Fibroblast of upper back skin (primary cell): ENCODE data around the gene CLDN11.
A peak's percentile ranks its signal among the peaks of the same experiment; 100 is the strongest.

Experiments used
- DNase-seq: peaks from one replicate; pipeline ENCODE4 v3.0.0-alpha.2; 2013

The CLDN11 gene

DNA sequence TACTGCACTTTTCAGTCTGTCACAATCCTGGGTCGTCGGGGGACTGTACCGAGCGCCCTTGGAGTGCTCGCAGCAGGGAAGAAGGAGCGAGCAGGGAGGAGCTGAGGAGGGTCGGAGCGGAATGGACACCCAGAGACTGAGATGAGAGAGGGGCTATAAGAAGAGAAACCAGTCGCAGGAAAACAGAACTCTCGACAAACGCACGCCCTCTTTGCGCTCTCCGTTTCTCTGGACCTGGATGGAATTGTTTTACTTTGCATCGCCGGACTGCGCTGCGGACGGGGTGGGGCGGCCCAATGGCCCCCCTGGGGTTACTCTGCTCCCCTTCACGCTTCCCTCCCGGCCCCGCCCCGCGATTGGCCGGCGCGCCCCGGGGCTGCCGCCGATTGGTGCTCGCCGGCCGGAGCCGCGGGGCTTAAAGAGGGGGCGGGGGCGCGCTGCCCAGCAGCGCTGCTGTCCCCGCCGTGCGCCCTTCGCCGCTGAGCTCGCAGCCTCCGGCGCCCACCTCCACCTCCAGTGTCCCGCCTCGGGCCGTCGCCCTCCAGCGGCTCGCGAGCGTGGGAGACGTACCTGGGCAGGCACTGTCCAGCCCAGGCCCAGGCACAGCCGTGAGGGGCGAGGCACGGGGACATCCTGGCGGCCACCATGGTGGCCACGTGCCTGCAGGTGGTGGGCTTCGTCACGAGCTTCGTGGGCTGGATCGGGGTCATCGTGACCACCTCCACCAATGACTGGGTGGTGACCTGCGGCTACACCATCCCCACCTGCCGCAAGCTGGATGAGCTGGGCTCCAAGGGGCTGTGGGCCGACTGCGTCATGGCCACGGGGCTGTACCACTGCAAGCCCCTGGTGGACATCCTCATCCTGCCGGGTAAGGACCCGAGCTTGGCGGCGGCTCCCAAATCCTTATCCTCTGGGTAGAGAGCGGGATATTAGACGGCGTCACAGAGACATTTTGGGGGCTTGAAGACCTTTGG is at the start of gene CLDN11:
CLDN11 (plus strand) TSS at position 447 of the 977 bp plus-strand sequence; CDS start at position 646, 199 bp downstream.
- peak; percentile 77 for DNase-seq

DNA sequence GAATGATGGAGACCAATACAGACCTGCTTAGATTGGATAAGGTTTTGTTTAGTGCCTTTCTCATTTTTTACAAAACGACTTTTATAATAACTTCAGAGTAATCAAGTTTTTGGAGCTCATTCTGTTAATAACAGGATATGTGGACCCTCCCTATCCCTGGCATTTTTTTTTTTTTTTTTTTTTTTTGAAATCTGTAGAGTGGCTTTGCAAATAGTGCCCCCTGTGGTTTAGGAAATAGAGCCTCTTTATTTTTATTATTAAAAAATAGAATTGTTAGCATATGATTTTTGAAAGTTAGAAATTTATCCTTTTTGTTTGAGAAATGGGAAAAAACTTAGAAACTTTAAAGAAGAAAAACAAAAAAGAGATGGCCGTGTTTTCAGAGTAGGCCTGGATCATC is 49.7 kb upstream of the CLDN11 start:
- no peak for DNase-seq

DNA sequence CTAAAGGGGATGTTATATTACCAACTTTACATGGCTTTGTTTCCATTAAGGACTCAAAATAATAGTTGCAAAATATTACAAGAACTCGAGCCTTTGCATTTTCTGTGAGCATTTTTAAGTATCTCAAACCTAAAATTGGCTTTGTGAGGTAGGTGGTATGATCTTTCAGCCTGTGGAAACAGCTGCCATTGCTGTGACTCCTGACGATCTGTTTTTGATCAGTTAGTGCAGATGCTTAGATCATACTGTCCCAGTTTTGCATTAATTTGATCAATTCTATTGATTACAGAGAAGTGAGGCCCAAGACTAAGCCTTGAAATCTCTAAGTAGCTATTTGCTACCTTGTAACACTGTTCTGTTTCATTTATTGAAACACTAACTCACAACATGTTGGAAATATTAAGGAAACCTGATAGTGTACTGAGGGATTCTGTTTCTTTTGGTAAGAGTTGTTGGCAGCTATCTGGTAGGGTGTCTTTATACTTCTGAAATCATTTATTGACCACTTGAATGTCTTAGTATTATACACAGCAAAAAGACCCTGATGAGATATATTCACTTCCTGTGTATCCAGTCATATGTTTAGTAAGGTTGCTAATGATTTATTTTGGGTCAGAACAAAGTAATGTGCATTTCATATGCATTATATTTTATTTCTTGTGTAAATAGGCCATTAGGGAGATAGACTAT is 46.3 kb upstream of the CLDN11 start:
- DNase-seq: no peak

DNA sequence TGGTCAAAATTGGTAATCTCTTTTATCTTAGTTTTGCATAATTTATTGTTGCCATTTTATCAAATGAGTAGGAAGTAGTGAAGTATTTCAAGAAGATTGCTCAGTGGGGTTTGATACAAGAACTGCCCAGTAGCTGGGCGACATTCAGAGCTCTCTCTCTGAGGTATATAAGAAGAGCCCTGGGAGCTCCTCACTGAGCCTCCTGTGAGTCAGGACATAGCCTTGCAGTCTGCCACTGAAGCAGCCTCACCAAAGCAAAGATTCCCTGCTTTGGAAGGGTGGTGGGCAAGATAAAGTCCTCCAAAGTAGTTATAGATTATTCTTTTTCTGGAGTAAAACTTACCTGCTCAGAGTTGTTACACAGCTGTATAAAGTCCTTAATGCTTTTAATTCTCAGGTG is 35.1 kb upstream of the CLDN11 start:
- peak; percentile 36 for DNase-seq

DNA sequence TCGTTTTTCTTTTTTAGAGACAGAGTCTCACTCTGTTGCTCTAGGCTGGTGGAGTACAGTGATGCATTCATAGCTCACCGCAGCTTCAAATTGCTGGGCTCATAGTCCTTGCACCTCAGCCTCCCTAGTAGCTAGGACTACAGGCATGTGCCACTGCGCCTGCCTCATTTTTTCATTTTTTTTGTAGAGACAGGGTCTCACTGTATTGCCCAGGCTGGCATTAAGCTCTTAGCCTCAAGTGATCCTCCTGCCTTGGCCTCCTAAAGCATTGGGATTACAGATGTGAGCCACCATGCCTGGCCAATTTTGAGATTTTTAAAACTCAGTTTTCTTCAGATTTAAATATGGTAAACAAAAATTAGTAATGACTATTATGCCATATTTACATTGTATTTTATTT is 32.2 kb upstream of the CLDN11 start:
- no peak for DNase-seq

DNA sequence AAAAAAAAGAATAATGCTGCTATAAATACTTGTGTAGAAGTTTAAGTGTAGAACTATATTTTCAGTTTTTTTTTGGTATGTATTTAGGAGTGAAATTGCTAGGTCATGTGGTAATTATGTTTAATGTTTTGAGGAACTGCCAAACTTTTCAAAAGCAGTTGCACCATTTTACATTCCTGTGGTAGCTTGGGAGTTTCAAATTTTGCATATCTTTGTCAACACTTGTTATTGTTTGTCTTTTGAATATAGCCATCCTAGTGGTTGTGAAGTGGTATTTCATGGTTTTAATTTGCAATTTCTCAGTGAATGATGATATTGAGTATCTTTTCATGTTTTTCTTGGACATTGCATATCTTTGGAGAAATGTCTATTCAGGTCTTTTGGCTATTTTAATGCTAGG is 30.7 kb upstream of the CLDN11 start:
- DNase-seq: peak; percentile 19

DNA sequence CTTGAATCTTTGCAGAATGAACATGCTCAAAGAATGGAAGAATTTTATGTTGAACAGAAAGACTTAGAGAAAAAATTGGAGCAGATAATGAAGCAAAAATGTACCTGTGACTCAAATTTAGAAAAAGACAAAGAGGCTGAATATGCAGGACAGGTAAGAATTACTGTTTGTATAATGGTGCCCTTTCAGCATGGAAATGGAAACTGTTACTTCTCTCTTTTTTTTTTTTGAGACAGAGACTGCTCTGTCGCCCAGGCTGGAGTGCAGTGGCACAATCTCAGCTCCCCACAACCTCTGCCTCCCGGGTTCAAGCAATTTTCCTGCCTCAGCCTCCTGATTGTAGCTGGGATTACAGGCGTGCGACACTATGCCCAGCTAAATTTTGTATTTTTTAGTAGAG is 27.6 kb upstream of the CLDN11 start:
- no peak for DNase-seq

DNA sequence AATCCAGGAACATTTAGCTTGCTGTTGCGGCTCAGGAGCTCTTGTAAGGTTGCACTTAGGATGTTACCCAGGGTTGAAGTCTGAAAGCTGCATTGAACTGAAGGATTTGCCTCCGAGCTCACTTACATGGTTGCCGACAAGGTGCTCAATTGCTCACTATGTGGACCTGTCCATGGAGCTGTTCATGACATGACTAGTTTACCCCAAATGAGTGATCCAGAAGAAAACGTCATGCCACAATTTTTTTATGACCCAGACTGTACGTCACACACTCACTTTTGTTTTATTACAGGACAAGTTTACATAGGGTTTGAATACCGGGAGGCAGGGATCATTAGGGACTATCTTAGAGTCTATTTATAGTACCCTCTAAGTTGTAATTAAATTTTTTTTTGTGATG is 21.0 kb upstream of the CLDN11 start:
- DNase-seq: no peak

DNA sequence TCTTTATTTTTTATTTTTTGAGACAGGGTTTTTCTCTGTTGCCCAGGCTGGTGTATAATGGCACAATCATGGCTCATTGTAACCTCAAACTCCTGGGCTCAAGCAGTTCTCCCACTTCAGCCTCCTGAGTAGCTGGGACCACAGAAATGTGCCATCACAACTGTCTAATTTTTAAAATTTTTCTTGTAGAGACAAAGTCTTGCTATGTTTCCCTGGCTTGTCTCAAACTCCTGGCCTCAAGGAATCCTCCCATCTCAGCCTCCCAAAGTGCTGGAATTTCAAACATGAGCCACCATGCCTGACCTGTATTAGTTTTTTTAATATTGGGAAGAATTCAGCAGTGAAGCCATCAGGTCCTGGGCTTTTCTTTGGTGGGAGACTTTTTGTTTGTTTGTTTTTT is 13.6 kb upstream of the CLDN11 start:
- no peak for DNase-seq

DNA sequence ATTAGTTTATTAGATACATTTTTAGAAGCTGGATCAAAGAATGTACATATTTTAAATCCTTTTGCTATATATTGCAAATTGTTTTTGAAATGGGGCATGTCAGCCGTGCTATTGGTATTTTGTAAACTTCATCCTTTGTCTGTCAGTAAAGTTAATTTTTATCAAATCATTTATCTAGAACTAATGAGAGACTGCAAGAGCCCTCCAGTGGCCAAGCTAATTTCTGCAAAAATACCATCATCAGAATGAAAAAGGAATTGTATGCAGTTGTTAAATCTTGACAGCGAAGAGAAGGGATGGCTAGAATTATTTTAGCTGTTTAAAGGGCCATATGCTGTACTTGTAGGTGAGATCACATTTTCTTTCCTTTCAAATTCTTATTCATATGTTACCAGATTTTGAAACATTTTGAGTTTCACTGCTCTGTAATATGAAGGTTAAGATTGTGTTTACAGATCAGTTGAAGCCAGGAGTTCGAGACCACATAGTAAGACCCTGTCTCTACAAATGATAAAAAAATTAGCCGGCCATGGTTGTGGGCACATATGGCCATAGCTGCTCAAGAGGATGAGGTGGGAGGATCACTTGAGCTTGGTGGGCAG is 8.1 kb upstream of the CLDN11 start:
- peak; percentile 32 for DNase-seq

DNA sequence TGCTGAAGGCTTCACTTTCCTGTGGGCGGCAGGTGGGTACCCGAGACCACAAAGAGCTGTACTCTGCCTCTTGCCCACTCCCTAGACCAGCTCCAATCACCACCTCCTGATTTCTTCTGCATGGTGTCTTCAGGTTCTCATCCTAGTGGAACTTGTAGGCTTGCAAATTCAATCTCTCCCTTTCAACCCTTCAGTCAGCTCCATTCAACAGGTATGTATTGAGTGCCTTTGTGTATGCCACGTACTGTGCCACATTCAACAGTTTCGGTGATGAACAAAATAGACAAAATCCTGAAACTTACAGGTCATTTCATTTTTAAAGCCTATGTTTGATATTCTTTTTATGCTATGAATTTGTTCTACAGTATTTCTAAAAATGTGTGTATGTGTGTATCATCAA is 5.4 kb upstream of the CLDN11 start:
- no peak for DNase-seq

DNA sequence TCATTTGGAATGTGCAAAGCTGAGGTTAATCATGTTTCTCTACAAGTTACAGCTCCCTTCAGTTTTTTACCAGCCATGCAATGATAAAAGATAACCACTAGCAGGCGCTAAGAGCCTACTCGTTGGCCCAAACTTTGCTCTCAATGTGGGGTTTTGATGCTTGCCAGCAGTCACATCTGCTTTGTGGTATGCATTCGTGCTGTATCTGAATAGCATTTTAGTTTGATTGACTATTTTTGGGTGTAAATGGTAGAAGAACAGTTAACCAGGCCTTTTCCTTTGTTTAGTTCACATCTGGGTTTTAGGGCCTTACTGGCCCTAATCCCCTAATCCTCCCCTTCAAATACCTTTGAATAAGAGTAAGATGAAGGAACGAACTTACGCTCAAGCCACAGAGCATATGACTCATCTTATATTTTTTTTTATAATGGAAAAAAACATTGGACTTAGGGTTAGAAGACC is 4.4 kb upstream of the CLDN11 start:
- DNase-seq: peak; percentile 95

DNA sequence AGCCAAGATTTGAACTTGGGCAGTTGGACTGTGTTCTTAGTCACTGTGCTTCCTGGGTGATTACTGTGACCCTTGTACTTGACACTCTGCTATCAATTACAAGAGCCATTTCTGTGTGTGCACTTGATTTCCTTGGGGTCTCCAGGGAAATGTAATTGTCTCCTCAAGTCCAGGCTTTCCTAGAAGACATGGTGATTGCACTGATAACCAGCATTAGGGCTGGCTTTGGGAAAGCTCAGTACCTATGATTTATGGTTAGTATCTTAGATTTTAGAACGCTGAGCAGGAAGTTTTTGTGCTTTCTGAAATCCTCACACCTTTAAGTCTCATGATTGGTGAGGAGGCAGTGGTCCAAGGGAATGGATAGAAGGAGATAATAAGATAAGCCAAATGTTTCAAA is 1.6 kb upstream of the CLDN11 start:
- no peak for DNase-seq

DNA sequence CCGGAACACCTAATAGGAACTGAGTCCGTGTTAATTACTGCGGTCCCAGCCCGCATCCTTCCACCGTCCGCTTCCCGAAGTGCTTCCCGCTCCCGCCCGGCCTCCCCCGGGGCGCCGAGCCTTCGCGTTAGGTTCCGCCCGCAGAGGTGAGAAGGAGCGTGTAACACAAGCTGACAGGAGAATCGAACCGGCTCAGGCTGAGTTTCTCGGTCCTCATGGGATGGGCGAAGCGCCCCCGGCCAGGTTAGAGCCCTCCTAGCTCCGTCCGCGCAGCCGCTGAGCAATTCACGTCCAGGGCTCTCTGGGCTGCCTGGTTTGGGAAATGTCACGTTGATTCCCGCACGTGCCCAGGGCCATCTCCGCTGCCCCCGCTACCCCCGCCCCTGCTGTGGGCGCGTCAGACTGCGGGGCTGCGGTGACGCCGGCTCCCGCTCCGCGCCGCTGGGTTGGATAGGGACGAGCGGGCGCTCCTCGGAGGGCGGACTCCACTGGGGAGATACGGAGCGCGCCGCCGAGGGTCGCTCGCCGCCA is 954 bp downstream of the CLDN11 start:
- peak; percentile 43 for DNase-seq

DNA sequence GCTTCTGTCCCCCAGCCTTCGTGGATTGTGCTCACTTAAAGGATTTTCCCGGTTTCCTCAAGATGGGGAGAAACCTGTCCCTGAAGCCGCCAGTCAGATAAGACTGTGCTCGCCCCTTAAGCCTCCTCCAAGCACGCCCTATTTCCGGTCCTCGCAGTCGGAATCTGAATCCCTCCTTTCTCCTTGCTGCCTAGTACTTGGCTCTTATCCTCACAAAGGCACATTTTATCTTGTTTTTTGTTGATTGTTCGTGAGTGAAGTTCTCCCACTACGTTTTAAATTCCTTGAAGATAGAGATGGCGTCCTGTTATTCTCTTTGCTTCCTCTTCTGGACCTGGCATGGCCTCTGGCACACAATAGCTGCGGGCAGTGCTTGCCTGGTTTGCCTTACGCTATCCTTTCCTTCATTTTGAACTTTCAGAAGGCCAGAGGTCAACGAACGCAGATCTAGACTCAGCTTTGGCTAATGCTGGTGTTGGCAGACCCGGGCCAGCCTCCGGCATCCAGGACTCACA is 1.7 kb downstream of the CLDN11 start:
- DNase-seq: peak; percentile 50

DNA sequence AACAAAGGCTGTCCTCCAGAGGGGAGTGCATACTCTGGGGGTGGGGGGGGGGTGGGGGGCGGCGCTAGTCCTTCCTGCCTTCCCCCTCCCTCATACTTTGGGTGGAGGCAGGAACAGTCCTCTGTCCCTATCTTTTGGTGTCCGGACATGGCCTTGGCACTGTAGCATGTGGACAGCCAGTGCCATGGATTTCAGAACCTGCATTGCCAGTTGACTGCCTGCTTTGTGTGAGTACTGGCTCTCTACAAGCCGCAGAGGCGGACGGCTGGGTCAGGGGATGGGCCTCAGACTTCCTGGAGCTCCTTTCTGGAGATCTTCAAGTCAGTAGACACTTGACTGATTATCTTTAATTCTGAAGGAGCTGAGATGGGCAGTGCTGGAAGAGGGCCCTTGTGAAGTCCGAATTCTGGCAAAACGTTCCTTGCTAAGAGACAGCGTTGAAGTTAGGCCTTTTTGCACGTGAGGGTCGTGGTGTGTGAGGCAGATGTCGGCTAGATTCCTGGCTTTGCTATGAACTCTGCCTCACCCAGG is 2.5 kb downstream of the CLDN11 start:
- peak; percentile 39 for DNase-seq

DNA sequence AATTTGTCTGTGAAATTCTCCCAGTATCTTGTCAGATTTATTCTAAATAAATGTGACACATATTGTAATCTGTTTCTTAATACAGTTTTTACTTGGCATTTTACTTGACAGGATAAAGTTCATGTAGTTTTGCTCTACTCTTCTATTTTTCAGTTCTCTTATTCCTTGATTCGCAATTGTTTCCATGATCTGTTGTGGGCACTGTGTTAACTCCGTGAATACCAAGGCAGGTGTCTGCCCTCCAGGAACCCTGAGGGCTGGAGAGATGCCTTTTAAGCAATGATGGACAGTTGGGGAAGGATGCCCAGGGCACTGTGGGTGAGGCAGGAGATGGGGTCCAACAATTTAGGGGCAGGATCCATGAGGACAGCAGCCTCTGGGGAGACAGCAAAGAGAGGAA is 3.1 kb downstream of the CLDN11 start:
- no peak for DNase-seq

DNA sequence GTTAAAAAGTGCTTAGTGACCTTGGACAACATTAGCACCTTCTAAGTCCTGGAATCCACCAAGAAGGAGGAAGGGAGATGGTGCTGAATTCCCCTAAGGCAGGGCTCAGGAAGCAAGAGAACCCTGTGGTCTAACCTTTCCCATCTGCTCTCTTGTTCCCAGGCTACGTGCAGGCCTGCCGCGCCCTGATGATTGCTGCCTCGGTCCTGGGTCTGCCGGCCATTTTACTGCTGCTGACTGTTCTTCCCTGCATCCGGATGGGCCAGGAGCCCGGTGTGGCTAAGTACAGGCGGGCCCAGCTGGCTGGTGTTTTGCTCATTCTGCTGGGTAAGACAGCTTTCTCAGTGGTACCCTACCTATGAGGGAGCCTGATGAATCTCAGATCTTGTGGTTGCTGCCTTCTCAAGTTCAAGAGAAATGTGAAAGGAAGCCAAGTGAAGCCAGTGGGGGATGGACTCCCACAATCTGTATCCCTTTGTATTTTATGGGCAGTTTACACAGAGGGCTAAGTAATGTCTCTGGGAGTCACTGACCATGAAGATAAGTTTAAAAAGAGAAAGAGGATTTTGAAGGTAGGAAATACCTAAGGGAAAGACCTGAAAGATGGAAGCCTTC is 4.4 kb downstream of the CLDN11 start:
- DNase-seq: no peak

DNA sequence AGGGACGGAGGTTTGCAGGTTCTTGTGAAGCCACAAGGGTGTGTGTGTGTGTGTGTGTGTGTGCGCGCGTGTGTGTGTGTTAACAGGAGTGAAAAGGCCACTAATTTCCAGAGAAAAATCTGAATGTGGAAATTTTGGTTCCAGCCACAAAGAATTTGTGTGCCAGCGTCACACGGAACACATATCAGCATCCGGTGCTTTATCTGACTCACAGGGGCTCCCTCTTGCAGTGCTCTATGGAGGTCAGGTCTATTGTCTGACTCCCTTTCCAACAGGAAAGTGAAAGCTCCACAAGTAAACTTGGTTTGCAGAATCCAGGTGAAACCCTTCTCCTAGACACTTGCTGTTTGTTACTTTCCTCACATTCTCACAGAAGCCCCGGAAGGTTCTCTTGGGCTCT is 6.2 kb downstream of the CLDN11 start:
- no peak for DNase-seq

DNA sequence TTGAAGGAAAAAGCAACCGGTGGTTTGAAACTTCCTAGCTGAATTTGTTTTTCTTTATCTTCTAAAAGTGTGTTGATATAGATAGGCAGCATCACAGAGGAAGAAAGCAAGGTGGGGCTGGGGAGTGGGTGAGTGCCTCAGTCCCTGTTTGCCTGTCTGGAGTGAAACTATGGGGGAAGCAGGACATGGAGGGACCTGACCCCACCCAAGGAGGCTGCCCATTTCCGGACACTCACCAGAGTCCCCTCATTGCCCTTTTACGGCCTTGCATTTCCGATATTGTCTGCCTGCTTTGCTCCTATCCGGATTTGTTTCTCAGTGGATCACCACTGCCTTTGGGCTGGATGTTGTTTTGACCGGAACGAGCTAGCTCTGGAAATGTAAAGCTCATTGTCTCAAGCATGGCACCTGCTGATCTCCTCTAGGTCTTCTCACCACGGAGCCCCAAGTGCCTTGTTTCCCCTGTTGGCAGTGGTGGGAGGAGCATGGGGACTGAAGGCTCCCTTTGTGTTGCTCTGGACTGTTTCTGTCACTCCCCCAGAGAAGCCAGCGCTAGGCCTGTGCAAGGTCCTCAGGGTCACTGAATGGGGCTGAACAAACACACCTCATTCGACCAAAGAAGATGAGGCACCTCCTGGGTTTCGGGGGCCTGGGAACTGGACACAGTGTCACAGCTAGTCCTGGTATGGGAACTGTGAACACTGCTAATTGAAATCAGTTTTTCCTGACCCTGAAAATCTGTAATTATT is 7.0 kb downstream of the CLDN11 start:
- no peak for DNase-seq

DNA sequence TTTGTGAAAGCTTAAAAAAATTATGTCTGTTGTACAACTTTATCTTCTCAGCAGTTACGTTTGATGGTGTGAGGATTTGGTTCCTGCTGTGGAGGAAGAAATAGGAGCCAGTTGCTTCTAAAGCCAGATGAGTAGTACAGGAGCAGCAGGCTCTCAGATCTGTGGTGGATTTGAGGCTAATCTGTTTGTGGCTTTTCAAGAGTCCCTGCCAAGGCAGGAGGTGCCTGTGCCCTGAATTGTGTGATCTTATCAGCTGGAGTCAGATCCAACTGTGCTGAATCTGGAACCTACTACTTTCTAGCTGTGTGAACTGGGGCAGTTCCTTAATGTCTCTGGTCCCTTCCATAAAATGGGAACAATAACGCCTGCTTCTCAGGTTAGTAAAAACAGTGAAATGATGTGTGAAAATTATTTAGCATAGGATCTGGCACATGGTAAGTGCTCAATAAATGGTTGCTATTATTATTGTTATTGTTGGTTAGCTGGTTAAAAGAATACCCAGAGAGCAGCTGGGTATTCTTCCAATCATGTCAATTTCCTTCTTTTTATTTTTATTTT is 7.7 kb downstream of the CLDN11 start:
- DNase-seq: no peak
